Jurkat, Clone E6-1 (cell line): ENCODE results near the gene MCUR1.
"Not testable (repeated sequence)": the region's sequence is repeated elsewhere in the genome, so short reads cannot be mapped to it uniquely, and the experiment has no call there.

Experiments
- DNase-seq: peaks from one replicate; pipeline ENCODE4 v3.0.0-alpha.2; 2011; ENCODE audit warnings: low read depth, low spot score
- H3K4me3 ChIP-seq: 2 replicates; pipeline ENCODE4 v1.5.1; 2011; ENCODE audit warnings: mild to moderate bottlenecking, low read length, control low read depth, moderate library complexity

The MCUR1 gene

GRCh38 chr6:13831615-13832014, 17.3 kb upstream of the MCUR1 start:
- DNase-seq: no peak
- no peak overlapping the region for H3K4me3 ChIP-seq

GRCh38 chr6:13830803-13831202, 16.4 kb upstream of the MCUR1 start:
- DNase-seq: no peak
- H3K4me3 ChIP-seq: no peak overlapping the region

- not testable (repeated sequence) for H3K4me3 ChIP-seq, DNase-seq
These were observed 15.1 kb upstream of the MCUR1 start for GRCh38 chr6:13829419-13829818.

GRCh38 chr6:13828656-13829301, 14.4 kb upstream of the MCUR1 start:
- DNase-seq, H3K4me3 ChIP-seq: not testable (repeated sequence)

- no peak for DNase-seq
- no peak overlapping the region for H3K4me3 ChIP-seq
These were observed 12.7 kb upstream of the MCUR1 start for GRCh38 chr6:13827032-13827431.

GRCh38 chr6:13825871-13826270, 11.5 kb upstream of the MCUR1 start:
- DNase-seq: no peak
- H3K4me3 ChIP-seq: no peak overlapping the region

GRCh38 chr6:13818341-13818740, 4.0 kb upstream of the MCUR1 start:
- H3K4me3 ChIP-seq: no peak overlapping the region
- no peak for DNase-seq

GRCh38 chr6:13814938-13815575, 700 bp upstream of the MCUR1 start:
- no peak for DNase-seq
- peak overlapping the region; percentile 72 for H3K4me3 ChIP-seq

- peak; percentile 38 for DNase-seq
- peak overlapping the region; percentile 72 for H3K4me3 ChIP-seq
These were observed 659 bp downstream of the MCUR1 start for GRCh38 chr6:13813621-13814175.

GRCh38 chr6:13813026-13813425, 1.3 kb downstream of the MCUR1 start:
- H3K4me3 ChIP-seq: peak overlapping the region; percentile 72
- no peak for DNase-seq

GRCh38 chr6:13812359-13812642, 2.1 kb downstream of the MCUR1 start:
- no peak overlapping the region for H3K4me3 ChIP-seq
- DNase-seq: no peak

GRCh38 chr6:13811627-13812358, 2.6 kb downstream of the MCUR1 start:
- H3K4me3 ChIP-seq: no peak overlapping the region
- DNase-seq: no peak

GRCh38 chr6:13810688-13811446, 3.5 kb downstream of the MCUR1 start:
- no peak overlapping the region for H3K4me3 ChIP-seq
- no peak for DNase-seq

GRCh38 chr6:13808801-13809200, 5.6 kb downstream of the MCUR1 start:
- DNase-seq: no peak
- no peak overlapping the region for H3K4me3 ChIP-seq

GRCh38 chr6:13807696-13808095, 6.7 kb downstream of the MCUR1 start:
- DNase-seq: no peak
- H3K4me3 ChIP-seq: no peak overlapping the region

- DNase-seq: no peak
- H3K4me3 ChIP-seq: no peak overlapping the region
These were observed 10.8 kb downstream of the MCUR1 start for GRCh38 chr6:13803581-13803980.

GRCh38 chr6:13800615-13801014, 13.7 kb downstream of the MCUR1 start:
- no peak overlapping the region for H3K4me3 ChIP-seq
- DNase-seq: no peak

GRCh38 chr6:13796781-13797180, 17.6 kb downstream of the MCUR1 start:
- DNase-seq: no peak
- H3K4me3 ChIP-seq: no peak overlapping the region

GRCh38 chr6:13795041-13795750, 19.2 kb downstream of the MCUR1 start:
- H3K4me3 ChIP-seq: no peak overlapping the region
- peak; percentile 75 for DNase-seq
